Stimulated activated CD4-positive, alpha-beta T cell treated with anti-CD3 and anti-CD28 coated beads, Interleukin-15, amount 100 ng/mL, for 1 hour (primary cell): ENCODE measurements around the gene BBLN.
"Not testable (repeated sequence)": the region's sequence is repeated elsewhere in the genome, so short reads cannot be mapped to it uniquely, and the experiment has no call there.

ENCODE experiments used
- DNase-seq, 2 donors: peaks; one replicate each; pipeline ENCODE4 v3.0.0-alpha.2; 2020; ENCODE audit warnings: low read depth in 1 of 2, low spot score in 1 of 2

Gene BBLN

GRCh38 chr9:128159784-128160602, at the start of gene BBLN:
TSS of gene BBLN (plus strand) at chr9:128160265. CDS start at chr9:128160408, 143 bp downstream.
- peak; percentile 90 to 92 for DNase-seq

GRCh38 chr9:128111726-128112125, 48.3 kb upstream of the BBLN start:
- DNase-seq, result not testable (repeated sequence)

GRCh38 chr9:128113526-128114325, 46.3 kb upstream of the BBLN start:
- DNase-seq, result no peak

- DNase-seq, result no peak
These were observed 45.5 kb upstream of the BBLN start for GRCh38 chr9:128114326-128115186.

GRCh38 chr9:128115187-128116103, 44.6 kb upstream of the BBLN start:
- no peak for DNase-seq

- DNase-seq, result no peak
These were observed 43.7 kb upstream of the BBLN start for GRCh38 chr9:128116104-128117083.

- DNase-seq, result peak; percentile 94 to 98
These were observed 42.2 kb upstream of the BBLN start for GRCh38 chr9:128117613-128118471.

GRCh38 chr9:128118472-128118857, 41.6 kb upstream of the BBLN start:
- DNase-seq, result no peak

GRCh38 chr9:128118971-128119665, 40.9 kb upstream of the BBLN start:
- DNase-seq, result no peak

GRCh38 chr9:128120061-128120740, 39.9 kb upstream of the BBLN start:
- DNase-seq, result no peak

- DNase-seq, result no peak
These were observed 39.2 kb upstream of the BBLN start for GRCh38 chr9:128120741-128121465.

- no peak for DNase-seq
These were observed 38.6 kb upstream of the BBLN start for GRCh38 chr9:128121466-128121810.

- DNase-seq, result no peak
These were observed 37.9 kb upstream of the BBLN start for GRCh38 chr9:128121924-128122808.

GRCh38 chr9:128122809-128123175, 37.3 kb upstream of the BBLN start:
- no peak for DNase-seq

GRCh38 chr9:128123451-128124080, 36.5 kb upstream of the BBLN start:
- no peak for DNase-seq
